Mesendoderm (in vitro differentiated cells): ENCODE results near the gene PYM1.

ENCODE experiments used
- DNase-seq: peaks from one replicate; pipeline ENCODE4 v3.0.0; 2013
- H2AK5ac ChIP-seq: 2 replicates; pipeline ENCODE4 v1.6.1; 2013; ENCODE audit warnings: low read length, inconsistent platforms
- H2BK120ac ChIP-seq: 2 replicates; pipeline ENCODE4 v1.6.1; 2013; ENCODE audit warnings: low read depth, mild to moderate bottlenecking, low read length, moderate library complexity, mixed read lengths
- H2BK15ac ChIP-seq: replicated peaks from 2 replicates; pipeline ENCODE4 v1.6.1; 2013; ENCODE audit warnings: low read depth, mild to moderate bottlenecking, moderate library complexity
- H2BK5ac ChIP-seq: 2 replicates; pipeline ENCODE4 v1.6.1; 2013; ENCODE audit warnings: low read length, inconsistent platforms
- H3K18ac ChIP-seq: 2 replicates; pipeline ENCODE4 v1.6.1; 2013; ENCODE audit warnings: mild to moderate bottlenecking, low read length, mixed read lengths
- H3K23ac ChIP-seq: one replicate; pipeline ENCODE4 v1.6.1; 2013; ENCODE audit warnings: low read length
- H3K27ac ChIP-seq: 2 replicates; pipeline ENCODE4 v1.5.1; 2013; ENCODE audit warnings: low read depth, mild to moderate bottlenecking, inconsistent platforms, low read length, moderate library complexity
- H3K27me3 ChIP-seq: 2 replicates; pipeline ENCODE4 v1.6.1; 2013; ENCODE audit warnings: low read length, control low read depth, mild to moderate bottlenecking, inconsistent platforms; ENCODE audit not compliant: insufficient read depth, poor library complexity
- H3K36me3 ChIP-seq: 2 replicates; pipeline ENCODE4 v1.6.1; 2013; ENCODE audit warnings: low read length, inconsistent platforms; ENCODE audit not compliant: control insufficient read depth, insufficient read depth
- H3K4ac ChIP-seq: one replicate; pipeline ENCODE4 v1.6.1; 2013; ENCODE audit warnings: low read depth, mild to moderate bottlenecking, low read length, moderate library complexity
- H3K4me1 ChIP-seq: 2 replicates; pipeline ENCODE4 v1.6.1; 2013; ENCODE audit warnings: low read depth, low read length, inconsistent platforms; ENCODE audit not compliant: control insufficient read depth
- H3K4me2 ChIP-seq: 2 replicates; pipeline ENCODE4 v1.6.1; 2013; ENCODE audit warnings: low read length
- H3K4me3 ChIP-seq: 2 replicates; pipeline ENCODE4 v1.5.1; 2013; ENCODE audit warnings: mild to moderate bottlenecking, low read length
- H3K56ac ChIP-seq: one replicate; pipeline ENCODE4 v1.6.1; 2013; ENCODE audit warnings: low read length
- H3K79me1 ChIP-seq: 2 replicates; pipeline ENCODE4 v1.6.1; 2013; ENCODE audit warnings: low read length, inconsistent platforms
- H3K79me2 ChIP-seq: 2 replicates; pipeline ENCODE4 v1.6.1; 2013; ENCODE audit warnings: mild to moderate bottlenecking, low read length; ENCODE audit not compliant: control insufficient read depth, insufficient read depth
- H3K9ac ChIP-seq: 2 replicates; pipeline ENCODE4 v1.6.1; 2013; ENCODE audit warnings: low read length, inconsistent platforms
- H4K5ac ChIP-seq: one replicate; pipeline ENCODE4 v1.6.1; 2013; ENCODE audit warnings: low read length
- H4K8ac ChIP-seq: one replicate; pipeline ENCODE4 v1.6.1; 2013; ENCODE audit warnings: low read depth, mild to moderate bottlenecking, control low read depth, low read length, moderate library complexity
- WGBS: extraction: QIAGEN DNeasy Blood & Tissue Kit; methylation state at CpG from one replicate; pipeline ENCODE4 v1.1.7; 2013; ENCODE audit warnings: low lambda C conversion rate, missing lambda C conversion rate; ENCODE audit not compliant: insufficient coverage; ENCODE audit errors: extremely low coverage; 5-methylcytosine and 5-hydroxymethylcytosine counted together

Gene PYM1

DNA sequence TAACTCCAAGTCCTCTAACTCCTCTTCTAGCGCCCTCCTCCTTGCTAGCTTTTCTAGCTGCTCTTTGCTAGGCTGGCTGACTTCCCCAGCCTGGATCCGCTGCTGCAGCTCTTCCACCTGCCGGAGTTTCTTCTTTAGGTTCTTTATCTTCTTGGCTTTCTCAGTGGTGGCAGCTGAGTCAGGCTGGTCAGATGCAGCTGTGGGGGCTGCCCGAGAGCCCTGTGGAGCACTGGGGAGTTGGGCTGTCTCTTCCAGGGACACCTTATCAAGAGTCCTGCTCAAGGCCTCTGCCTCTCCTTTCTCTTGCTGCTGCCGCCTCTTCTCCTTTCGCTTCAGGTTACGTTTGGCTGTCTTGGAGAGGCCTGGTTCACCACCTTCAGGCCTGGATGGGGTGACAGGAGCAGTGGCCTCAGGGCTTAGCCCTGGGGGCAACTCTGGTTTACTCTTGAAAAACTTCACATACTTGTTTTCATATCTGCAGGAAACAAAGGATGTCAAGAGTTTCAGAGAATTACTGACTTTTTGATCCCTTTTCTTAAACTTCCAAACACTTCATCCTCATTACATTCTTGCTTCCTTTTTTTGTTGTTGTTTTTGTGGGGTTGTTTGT, 25.7 kb downstream of the PYM1 start:
- no peak overlapping the region for H3K4ac ChIP-seq
- H3K9ac ChIP-seq: no peak overlapping the region
- no CpG with 5 or more reads among the region's 7 CpGs for WGBS
- no peak overlapping the region for H2BK5ac ChIP-seq
- H3K27ac ChIP-seq: no peak overlapping the region
- H3K4me1 ChIP-seq: no peaks in the 10 kb centered on the region
- no peak overlapping the region for H3K4me2 ChIP-seq
- no peak overlapping the region for H3K56ac ChIP-seq
- no peak overlapping the region for H3K18ac ChIP-seq
- H3K79me1 ChIP-seq: no peaks in the 10 kb centered on the region
- H3K79me2 ChIP-seq: no peaks in the 10 kb centered on the region
- DNase-seq: no peak
- H2BK120ac ChIP-seq: no peak overlapping the region
- H3K36me3 ChIP-seq: peaks cover 5% of the 10 kb centered on the region
- no peak overlapping the region for H3K23ac ChIP-seq
- no peak overlapping the region for H4K8ac ChIP-seq
- H2AK5ac ChIP-seq: no peak overlapping the region
- no peak overlapping the region for H2BK15ac ChIP-seq
- no peak overlapping the region for H3K4me3 ChIP-seq
- H4K5ac ChIP-seq: no peak overlapping the region
- no peaks in the 10 kb centered on the region for H3K27me3 ChIP-seq

DNA sequence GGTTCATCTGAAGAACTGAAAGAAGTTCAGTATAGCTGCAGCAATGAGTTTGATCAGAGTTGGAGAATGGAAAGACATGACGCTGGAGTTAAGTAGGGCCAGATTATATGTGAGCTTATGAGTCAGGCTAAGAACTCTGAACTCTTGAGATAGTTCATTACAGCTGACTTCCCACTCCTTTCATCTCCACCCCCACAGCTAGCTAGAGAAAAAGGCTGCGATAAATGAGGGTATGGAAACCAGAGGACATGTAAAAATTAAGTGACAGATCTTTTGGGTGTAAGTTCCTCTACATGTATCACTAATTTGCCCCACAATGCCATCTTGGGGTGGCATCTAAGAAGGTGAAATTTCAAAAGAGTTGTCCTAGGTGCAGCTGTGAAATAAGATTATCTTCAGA, 28.6 kb downstream of the PYM1 start:
- no peak overlapping the region for H3K9ac ChIP-seq
- no peaks in the 10 kb centered on the region for H3K79me2 ChIP-seq
- no CpG with 5 or more reads among the region's 2 CpGs for WGBS
- no peak for DNase-seq
- H4K8ac ChIP-seq: no peak overlapping the region
- H3K27ac ChIP-seq: no peak overlapping the region
- no peak overlapping the region for H3K23ac ChIP-seq
- no peak overlapping the region for H2BK5ac ChIP-seq
- H3K18ac ChIP-seq: no peak overlapping the region
- H2BK15ac ChIP-seq: no peak overlapping the region
- H3K4ac ChIP-seq: no peak overlapping the region
- H2AK5ac ChIP-seq: no peak overlapping the region
- H3K4me3 ChIP-seq: no peak overlapping the region
- no peak overlapping the region for H3K56ac ChIP-seq
- H3K27me3 ChIP-seq: no peaks in the 10 kb centered on the region
- H3K79me1 ChIP-seq: no peaks in the 10 kb centered on the region
- H3K4me2 ChIP-seq: no peak overlapping the region
- no peak overlapping the region for H2BK120ac ChIP-seq
- H3K36me3 ChIP-seq: peaks cover 5% of the 10 kb centered on the region
- no peaks in the 10 kb centered on the region for H3K4me1 ChIP-seq
- no peak overlapping the region for H4K5ac ChIP-seq

DNA sequence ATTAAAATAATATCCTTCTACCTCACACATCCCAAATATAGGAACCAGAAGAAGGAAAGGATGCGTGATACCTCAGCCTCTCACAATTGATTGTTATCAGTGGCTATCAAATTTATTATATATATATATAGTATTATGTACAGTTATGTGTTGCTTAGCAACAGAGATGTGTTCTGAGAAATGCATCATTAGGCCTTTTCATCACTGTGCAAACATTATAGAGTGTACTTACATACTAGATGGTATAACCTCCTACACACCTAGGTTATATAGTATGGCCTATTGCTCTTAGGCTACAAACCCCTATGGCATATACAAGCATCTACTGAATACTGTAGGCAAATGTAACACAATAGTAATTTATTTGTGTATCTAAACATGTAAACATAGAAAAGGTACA, 34.0 kb downstream of the PYM1 start:
- Histone ChIP-seq H3K27ac (no peak overlapping the region), H3K4me2 (no peak overlapping the region), H3K18ac (no peak overlapping the region), H3K4ac (no peak overlapping the region), H2AK5ac (no peak overlapping the region), H3K36me3 (no peaks in the 10 kb centered on the region), H2BK15ac (no peak overlapping the region), H2BK120ac (no peak overlapping the region), H3K79me1 (no peaks in the 10 kb centered on the region), H2BK5ac (no peak overlapping the region), H3K23ac (no peak overlapping the region), H4K8ac (no peak overlapping the region), H3K79me2 (no peaks in the 10 kb centered on the region), H3K9ac (no peak overlapping the region), H3K4me1 (no peaks in the 10 kb centered on the region), H3K4me3 (no peak overlapping the region), H3K27me3 (no peaks in the 10 kb centered on the region), H3K56ac (no peak overlapping the region), H4K5ac (no peak overlapping the region)
- no CpG with 5 or more reads among the region's 1 CpG for WGBS
- DNase-seq: no peak

DNA sequence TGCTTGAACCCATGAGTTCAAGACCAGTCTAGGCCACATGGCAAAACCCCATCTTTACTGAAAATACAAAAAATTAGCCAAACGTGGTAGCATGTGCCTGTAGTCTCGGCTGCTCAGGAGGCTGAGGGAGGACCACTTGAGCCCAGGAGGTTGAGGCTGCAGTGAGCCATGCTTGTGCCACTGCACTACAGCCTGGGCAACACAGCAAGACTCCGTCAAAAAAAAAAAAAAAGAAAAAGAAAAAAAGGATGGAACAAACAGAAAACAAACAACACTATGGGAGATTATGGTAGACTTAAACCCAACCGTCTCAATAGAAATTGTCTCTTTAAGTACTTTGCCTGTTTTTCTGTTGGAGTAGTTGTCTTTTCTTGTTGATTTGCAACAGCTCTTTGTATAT, 36.4 kb downstream of the PYM1 start:
- Histone ChIP-seq H3K18ac (no peak overlapping the region), H3K4me3 (no peak overlapping the region), H3K27ac (no peak overlapping the region), H3K56ac (no peak overlapping the region), H3K27me3 (no peaks in the 10 kb centered on the region), H4K8ac (no peak overlapping the region), H3K9ac (no peak overlapping the region), H3K4me1 (no peaks in the 10 kb centered on the region), H4K5ac (no peak overlapping the region), H2BK15ac (no peak overlapping the region), H3K36me3 (no peaks in the 10 kb centered on the region), H3K4me2 (no peak overlapping the region), H2BK5ac (no peak overlapping the region), H3K23ac (no peak overlapping the region), H3K79me1 (no peaks in the 10 kb centered on the region), H2BK120ac (no peak overlapping the region), H3K4ac (no peak overlapping the region), H2AK5ac (no peak overlapping the region), H3K79me2 (no peaks in the 10 kb centered on the region)
- WGBS: no CpG with 5 or more reads among the region's 4 CpGs
- no peak for DNase-seq

DNA sequence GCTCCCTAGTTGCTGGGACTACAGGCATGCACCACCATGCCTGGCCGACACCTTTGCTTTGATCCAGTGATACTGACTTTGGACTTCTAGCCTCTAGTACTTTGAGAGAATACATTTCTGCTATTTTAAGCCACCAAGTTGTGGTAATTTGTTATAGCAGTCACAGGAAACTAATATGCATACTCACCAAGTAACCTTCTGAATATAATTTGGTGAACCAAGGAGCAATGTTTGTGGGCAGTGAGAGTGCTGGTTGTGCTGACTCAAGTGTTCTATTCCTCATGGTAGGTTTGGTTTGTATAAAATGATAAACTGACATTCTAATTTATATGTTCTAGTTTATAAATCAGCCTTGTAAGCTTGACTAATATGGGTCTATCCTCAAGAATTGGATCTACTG, 42.6 kb downstream of the PYM1 start:
- Histone ChIP-seq H4K5ac (no peak overlapping the region), H3K27me3 (no peaks in the 10 kb centered on the region), H3K4ac (no peak overlapping the region), H2BK5ac (no peak overlapping the region), H3K79me2 (no peaks in the 10 kb centered on the region), H3K4me3 (no peak overlapping the region), H3K36me3 (no peaks in the 10 kb centered on the region), H3K9ac (no peak overlapping the region), H3K18ac (no peak overlapping the region), H3K56ac (no peak overlapping the region), H2BK120ac (no peak overlapping the region), H3K23ac (no peak overlapping the region), H4K8ac (no peak overlapping the region), H3K4me1 (no peaks in the 10 kb centered on the region), H3K27ac (no peak overlapping the region), H2AK5ac (no peak overlapping the region), H3K4me2 (no peak overlapping the region), H3K79me1 (no peaks in the 10 kb centered on the region), H2BK15ac (no peak overlapping the region)
- no peak for DNase-seq
- WGBS: no CpG with 5 or more reads among the region's 1 CpG

DNA sequence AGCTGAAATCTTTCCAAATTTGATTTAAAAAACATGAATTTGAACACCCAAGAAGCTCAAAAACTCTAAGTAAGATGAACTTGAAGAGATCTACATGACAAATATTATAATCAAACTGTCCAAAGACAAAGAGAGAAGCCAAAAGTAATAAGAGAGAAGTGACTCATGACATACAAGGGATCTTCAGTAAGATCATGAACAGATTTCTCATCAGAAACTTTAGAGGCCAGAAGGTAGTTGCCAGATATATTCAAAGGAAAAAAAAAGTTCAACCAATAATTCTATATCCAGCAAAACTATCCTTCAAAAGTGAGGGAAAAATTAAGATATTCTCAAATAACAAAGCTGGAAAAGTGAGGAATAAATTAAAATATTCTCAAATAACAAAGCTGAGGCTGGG, 49.9 kb downstream of the PYM1 start:
- Histone ChIP-seq H2BK5ac (no peak overlapping the region), H3K36me3 (no peaks in the 10 kb centered on the region), H3K79me2 (no peaks in the 10 kb centered on the region), H3K23ac (no peak overlapping the region), H2BK120ac (no peak overlapping the region), H4K5ac (no peak overlapping the region), H3K79me1 (no peaks in the 10 kb centered on the region), H2AK5ac (no peak overlapping the region), H2BK15ac (no peak overlapping the region), H4K8ac (no peak overlapping the region), H3K4me3 (no peak overlapping the region), H3K27ac (no peak overlapping the region), H3K4me1 (no peaks in the 10 kb centered on the region), H3K4me2 (no peak overlapping the region), H3K9ac (no peak overlapping the region), H3K18ac (no peak overlapping the region), H3K4ac (no peak overlapping the region), H3K27me3 (no peaks in the 10 kb centered on the region), H3K56ac (no peak overlapping the region)
- no peak for DNase-seq
